ENCODE results near the gene GPD1L. TPM values are rescaled to one million over a fixed set of nuclear protein-coding genes. Genes with fewer than 3 reads are reported as not detected.

Gene GPD1L
- total and polyA plus RNA-seq, 8 donors: 16.5 to 79.0 (median 34.7) TPM

- no peaks in the 10 kb centered on the region for H3K9me3 ChIP-seq
- intact Hi-C loops (cut with DNase I; ENCODE audit: low total_unique reads): no loop called here
- H3K27me3 ChIP-seq: peaks cover 0 to 4% (median 0%) of the 10 kb centered on the region in 3 donors
- no peak overlapping the region for H3K27ac ChIP-seq
- no peaks in the 10 kb centered on the region for H3K36me3 ChIP-seq
- peaks cover 4 to 15% (median 10%) of the 10 kb centered on the region in 4 donors for H3K4me1 ChIP-seq
- H3K4me3 ChIP-seq: no peak overlapping the region
- WGBS, 5 donors: 79 to 89% (median 87%) methylated on average over 6 of the region's 6 CpGs
- no peak for DNase-seq
- no peak for TF ChIP-seq POLR2AphosphoS5 (IDR thresholded peaks at IDR 0.05)
- no peak for TF ChIP-seq EP300 (IDR thresholded peaks at IDR 0.05)
- TF ChIP-seq CTCF (IDR thresholded peaks at IDR 0.05): no peak
- TF ChIP-seq POLR2A (IDR thresholded peaks at IDR 0.05): no peak
Observed at GRCh38 chr3:32181796-32182195, 75.4 kb downstream of the GPD1L start.

GRCh38 chr3:32184187-32184730, 77.8 kb downstream of the GPD1L start:
- no peaks in the 10 kb centered on the region for H3K4me1 ChIP-seq
- WGBS, 5 donors: 62 to 78% (median 69%) methylated on average over 3 of the region's 3 CpGs
- H3K27ac ChIP-seq: no peak overlapping the region
- DNase-seq: no peak
- no peaks in the 10 kb centered on the region for H3K9me3 ChIP-seq
- no peak for TF ChIP-seq POLR2AphosphoS5 (IDR thresholded peaks at IDR 0.05)
- no peak for TF ChIP-seq EP300 (IDR thresholded peaks at IDR 0.05)
- TF ChIP-seq CTCF (IDR thresholded peaks at IDR 0.05): no peak
- no peak for TF ChIP-seq POLR2A (IDR thresholded peaks at IDR 0.05)
- no peak overlapping the region for H3K4me3 ChIP-seq
- intact Hi-C loops (cut with DNase I; ENCODE audit: low total_unique reads): no loop called here
- H3K36me3 ChIP-seq: no peaks in the 10 kb centered on the region
- peaks cover 0 to 4% (median 0%) of the 10 kb centered on the region in 3 donors for H3K27me3 ChIP-seq

- peaks cover 0 to 4% (median 0%) of the 10 kb centered on the region in 3 donors for H3K27me3 ChIP-seq
- intact Hi-C loops (cut with DNase I; ENCODE audit: low total_unique reads): no loop called here
- WGBS, 5 donors: 77 to 82% (median 80%) methylated on average over 4 of the region's 4 CpGs
Observed at GRCh38 chr3:32186097-32186496, 79.7 kb downstream of the GPD1L start.

GRCh38 chr3:32186876-32187275, 80.5 kb downstream of the GPD1L start:
- DNase-seq: no peak
- intact Hi-C loops (cut with DNase I; ENCODE audit: low total_unique reads): no loop called here
- Histone ChIP-seq H3K36me3 (no peaks in the 10 kb centered on the region), H3K27me3 (peaks cover 0 to 4% (median 0%) of the 10 kb centered on the region in 3 donors), H3K9me3 (no peaks in the 10 kb centered on the region), H3K4me1 (no peaks in the 10 kb centered on the region), H3K4me3 (no peak overlapping the region), H3K27ac (no peak overlapping the region)
- TF ChIP-seq CTCF (IDR thresholded peaks at IDR 0.05): no peak
- TF ChIP-seq POLR2A (IDR thresholded peaks at IDR 0.05): no peak
- TF ChIP-seq POLR2AphosphoS5 (IDR thresholded peaks at IDR 0.05): no peak
- no peak for TF ChIP-seq EP300 (IDR thresholded peaks at IDR 0.05)
- WGBS, 5 donors: 77 to 92% (median 87%) methylated on average over 2 of the region's 2 CpGs

More at GRCh38 chr3:32186097-32186496, 79.7 kb downstream of the GPD1L start:
- no peak overlapping the region for H3K4me3 ChIP-seq
- no peaks in the 10 kb centered on the region for H3K36me3 ChIP-seq
- TF ChIP-seq EP300 (IDR thresholded peaks at IDR 0.05) (no peak), POLR2AphosphoS5 (IDR thresholded peaks at IDR 0.05) (no peak), POLR2A (IDR thresholded peaks at IDR 0.05) (no peak), CTCF (IDR thresholded peaks at IDR 0.05) (no peak)
- DNase-seq: no peak
- H3K4me1 ChIP-seq: no peaks in the 10 kb centered on the region
- no peak overlapping the region for H3K27ac ChIP-seq
- H3K9me3 ChIP-seq: no peaks in the 10 kb centered on the region
